ENCODE measurements around the gene ATP1A1. TPM values are rescaled to one million over a fixed set of nuclear protein-coding genes. Genes with fewer than 3 reads are reported as not detected.

The ATP1A1 gene
- total and polyA plus RNA-seq, 2 experiments from 2014 or later = 117 to 202 TPM

- TF ChIP-seq ZNF462 (CRISPR knock-in tag; IDR thresholded peaks at IDR 0.05) = no peak
- TF ChIP-seq EZH2 (IDR thresholded peaks at IDR 0.05; ENCODE audit: low read depth, unreplicated experiment) = no peak
- TF ChIP-seq POLR2AphosphoS5 (IDR thresholded peaks at IDR 0.05; ENCODE audit: low read depth) = no peak
- TF ChIP-seq CTCF (conservative IDR thresholded peaks at IDR 0.05; ENCODE audit: low read depth in 2 of 2) = no peak
- no peak for TF ChIP-seq NANOG (IDR thresholded peaks at IDR 0.05; ENCODE audit: borderline replicate concordance)
- TF ChIP-seq ZNF331 (CRISPR knock-in tag; IDR thresholded peaks at IDR 0.05; ENCODE audit: low read depth) = no peak
- no peak for TF ChIP-seq EZH2phosphoT487 (IDR thresholded peaks at IDR 0.05; ENCODE audit: unreplicated experiment)
Observed at GRCh38 chr1:116436611-116436970, 63.5 kb downstream of the ATP1A1 start (continued).

GRCh38 chr1:116439701-116440100 lies 66.7 kb downstream of the ATP1A1 start:
- no peak overlapping the region for H2AFZ ChIP-seq
- H3K27ac ChIP-seq (ENCODE audit: low read depth) = no peak overlapping the region
- Mint-ChIP-seq H3K36me3 (ENCODE audit: low read depth) (no peaks in the 10 kb centered on the region), H3K27ac (no peak overlapping the region), H3K27me3 (ENCODE audit: insufficient read depth, low read depth, poor library complexity) (no peaks in the 10 kb centered on the region), H3K4me1 (no peaks in the 10 kb centered on the region), H3K4me3 (no peak overlapping the region), H3K9me3 (no peaks in the 10 kb centered on the region)
- H3K36me3 ChIP-seq (ENCODE audit: insufficient read depth) = no peaks in the 10 kb centered on the region
- ATAC-seq (no peak), DNase-seq (ENCODE audit: low spot score) (no peak)
- no peaks in the 10 kb centered on the region for H3K4me1 ChIP-seq (ENCODE audit: insufficient read depth)
- no peaks in the 10 kb centered on the region for H3K9me2 ChIP-seq (ENCODE audit: insufficient read depth)
- no peaks in the 10 kb centered on the region for H3F3A ChIP-seq (replicated peaks; ENCODE audit: low read depth)
- H3K4me2 ChIP-seq = no peak overlapping the region
- no peaks in the 10 kb centered on the region for H3K79me2 ChIP-seq (replicated peaks; ENCODE audit: insufficient read depth)
- no peak overlapping the region for H3K4me3 ChIP-seq
- no peaks in the 10 kb centered on the region for H4K20me1 ChIP-seq (replicated peaks; ENCODE audit: insufficient read depth)
- no peaks in the 10 kb centered on the region for H3K27me3 ChIP-seq (ENCODE audit: insufficient read depth)
- TF ChIP-seq CTCF (conservative IDR thresholded peaks at IDR 0.05; ENCODE audit: low read depth in 2 of 2) = no peak
- no peak for TF ChIP-seq POLR2AphosphoS5 (IDR thresholded peaks at IDR 0.05; ENCODE audit: low read depth)
- no peak for TF ChIP-seq ZNF331 (CRISPR knock-in tag; IDR thresholded peaks at IDR 0.05; ENCODE audit: low read depth)
